GM21526 (cell line): ENCODE results near the gene KDM2B.
"Not testable (repeated sequence)": the region's sequence is repeated elsewhere in the genome, so short reads cannot be mapped to it uniquely, and the experiment has no call there.

Experiments used
- ATAC-seq: cut with Tn5 transposase; IDR thresholded peaks from one replicate; pipeline ENCODE4 v1.9.1; 2021; ENCODE audit warnings: moderate library complexity; ENCODE audit not compliant: unreplicated experiment, low FRiP score

The KDM2B gene

DNA sequence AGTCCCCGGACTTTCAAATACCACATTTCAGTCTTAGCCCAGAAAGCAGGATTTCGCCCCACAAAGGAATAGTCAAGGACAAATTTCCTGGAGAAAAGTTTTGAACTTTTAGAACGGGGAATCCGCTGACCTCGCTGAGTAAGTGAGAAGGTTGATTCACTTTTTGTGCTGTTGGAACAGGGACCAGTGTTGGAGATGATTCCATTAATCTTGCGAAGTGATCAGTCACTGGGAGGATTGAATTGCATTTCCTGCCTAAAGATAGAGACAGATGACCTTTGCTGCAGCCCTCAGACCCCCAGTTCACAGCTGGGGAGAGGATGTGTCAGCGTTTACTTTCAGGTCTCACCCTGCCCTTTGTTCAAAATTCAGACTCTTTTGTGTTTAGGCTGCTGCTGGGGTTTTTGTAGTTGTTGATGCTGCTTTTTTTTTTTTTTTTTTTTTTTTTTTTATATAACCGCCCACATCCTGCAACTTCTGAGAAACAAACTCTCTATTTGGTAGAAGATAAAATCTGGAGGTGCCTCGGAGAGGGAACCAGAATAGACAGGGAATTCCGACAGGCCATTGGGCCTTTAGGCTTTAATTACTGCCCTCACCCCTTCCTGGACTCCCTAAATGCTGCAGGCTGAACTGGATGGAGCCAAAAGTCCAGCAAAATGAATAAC is 9.8 kb upstream of the KDM2B start:
- peak; percentile 25 for ATAC-seq

DNA sequence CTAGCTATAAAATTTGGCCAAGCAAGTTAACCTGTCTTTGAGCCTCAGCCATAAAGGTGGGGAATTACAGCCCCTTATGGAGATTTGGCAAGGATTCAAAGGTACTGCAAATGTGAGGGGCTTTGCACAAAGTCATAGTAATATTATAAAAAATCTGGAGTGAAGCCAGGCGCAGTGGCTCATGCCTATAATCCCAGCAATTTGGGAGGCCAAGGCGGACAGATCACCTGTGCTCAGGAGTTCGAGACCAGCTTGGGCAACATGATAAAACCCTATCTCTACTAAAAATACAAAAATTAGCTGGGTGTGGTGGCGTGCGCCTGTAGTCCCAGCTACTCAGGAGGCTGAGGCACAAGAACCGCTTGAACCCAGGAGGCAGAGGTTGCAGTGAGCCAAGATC is 4.1 kb upstream of the KDM2B start:
- ATAC-seq = not testable (repeated sequence)

DNA sequence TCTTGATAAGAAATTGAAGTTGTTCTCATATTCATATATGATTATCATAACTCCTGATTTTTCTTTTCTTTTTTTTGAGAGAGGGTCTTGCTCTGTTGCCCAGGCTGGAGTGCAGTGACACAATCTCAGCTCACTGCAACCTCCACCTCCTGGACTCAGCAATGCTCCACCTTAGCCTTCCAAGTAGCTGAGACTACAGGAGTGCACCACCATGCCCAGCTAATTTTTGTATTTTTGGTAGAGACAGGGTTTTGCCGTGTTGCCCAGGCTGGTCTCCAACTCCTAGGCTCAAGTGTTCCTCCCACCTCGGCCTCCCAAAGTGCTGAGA is 2.5 kb upstream of the KDM2B start:
- not testable (repeated sequence) for ATAC-seq

DNA sequence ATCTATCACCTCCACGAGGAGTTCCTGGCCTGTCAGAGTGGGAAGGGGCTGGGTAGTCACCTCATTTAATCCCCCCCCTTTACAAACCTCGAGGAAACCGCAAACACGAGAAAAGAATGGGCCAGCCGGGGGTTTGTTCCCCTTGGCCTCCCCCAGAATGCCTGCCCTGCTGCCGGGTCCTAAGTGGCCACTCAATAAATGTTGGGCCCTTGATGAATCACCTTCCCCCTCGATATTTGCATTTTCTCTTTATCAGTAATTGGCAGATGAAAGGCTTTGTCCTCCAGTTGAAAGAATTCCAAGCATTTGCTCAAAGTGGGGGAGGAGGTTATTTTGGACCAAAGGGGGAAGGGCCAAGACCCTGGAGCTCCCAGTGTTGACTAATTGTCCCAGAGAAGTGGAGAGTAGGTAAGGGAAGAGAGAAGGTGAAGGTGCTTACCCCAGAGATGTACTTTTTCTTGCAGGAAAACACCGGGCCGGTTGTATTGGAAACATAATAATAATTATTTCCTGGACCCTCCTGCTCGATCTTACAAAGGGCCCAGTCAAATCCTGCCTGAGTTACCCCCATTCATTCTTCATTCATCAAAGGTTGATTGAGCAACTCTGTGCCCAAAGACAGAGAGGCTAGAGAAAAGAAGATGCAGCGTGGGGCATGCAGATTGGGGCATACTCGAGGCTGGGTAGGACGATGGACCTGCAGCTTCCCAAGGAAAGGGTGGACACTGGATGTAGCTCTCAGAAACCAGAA is 1.9 kb upstream of the KDM2B start:
- no peak for ATAC-seq

DNA sequence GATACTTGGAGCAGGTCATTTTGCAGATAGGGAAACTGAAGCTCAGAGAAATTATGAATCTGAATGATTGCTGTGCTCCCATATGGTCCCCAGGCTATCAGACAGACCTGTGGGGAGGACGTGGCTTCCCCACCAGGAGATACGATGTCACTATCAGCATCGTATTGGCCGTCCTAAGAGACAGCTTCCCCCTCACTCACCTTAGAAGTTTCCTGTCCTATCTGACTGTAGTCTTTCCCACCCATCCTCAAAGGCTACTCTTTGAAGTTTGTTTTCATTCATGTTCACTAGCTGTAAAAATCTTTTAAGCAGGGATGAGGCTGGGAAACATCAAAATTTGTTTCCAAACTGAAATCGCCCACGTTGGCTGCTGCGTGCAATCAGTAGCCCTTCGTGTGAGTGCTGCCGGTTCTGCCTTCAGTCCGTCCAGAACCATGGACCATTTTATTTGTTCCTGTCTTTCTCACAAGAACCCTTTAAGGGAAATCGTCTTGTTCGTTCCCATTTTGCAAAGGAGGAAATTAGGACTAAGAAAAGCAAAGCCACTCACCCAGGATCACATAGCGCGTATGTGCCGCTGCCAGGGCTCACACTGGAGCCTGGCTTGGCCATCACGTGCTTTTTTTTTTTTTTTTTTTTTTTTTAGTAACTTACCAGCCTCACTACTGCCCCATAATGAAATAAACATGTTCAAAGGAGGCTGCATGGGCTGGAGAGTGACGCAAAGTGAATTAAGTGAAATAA is 1.0 kb upstream of the KDM2B start:
- ATAC-seq = no peak

DNA sequence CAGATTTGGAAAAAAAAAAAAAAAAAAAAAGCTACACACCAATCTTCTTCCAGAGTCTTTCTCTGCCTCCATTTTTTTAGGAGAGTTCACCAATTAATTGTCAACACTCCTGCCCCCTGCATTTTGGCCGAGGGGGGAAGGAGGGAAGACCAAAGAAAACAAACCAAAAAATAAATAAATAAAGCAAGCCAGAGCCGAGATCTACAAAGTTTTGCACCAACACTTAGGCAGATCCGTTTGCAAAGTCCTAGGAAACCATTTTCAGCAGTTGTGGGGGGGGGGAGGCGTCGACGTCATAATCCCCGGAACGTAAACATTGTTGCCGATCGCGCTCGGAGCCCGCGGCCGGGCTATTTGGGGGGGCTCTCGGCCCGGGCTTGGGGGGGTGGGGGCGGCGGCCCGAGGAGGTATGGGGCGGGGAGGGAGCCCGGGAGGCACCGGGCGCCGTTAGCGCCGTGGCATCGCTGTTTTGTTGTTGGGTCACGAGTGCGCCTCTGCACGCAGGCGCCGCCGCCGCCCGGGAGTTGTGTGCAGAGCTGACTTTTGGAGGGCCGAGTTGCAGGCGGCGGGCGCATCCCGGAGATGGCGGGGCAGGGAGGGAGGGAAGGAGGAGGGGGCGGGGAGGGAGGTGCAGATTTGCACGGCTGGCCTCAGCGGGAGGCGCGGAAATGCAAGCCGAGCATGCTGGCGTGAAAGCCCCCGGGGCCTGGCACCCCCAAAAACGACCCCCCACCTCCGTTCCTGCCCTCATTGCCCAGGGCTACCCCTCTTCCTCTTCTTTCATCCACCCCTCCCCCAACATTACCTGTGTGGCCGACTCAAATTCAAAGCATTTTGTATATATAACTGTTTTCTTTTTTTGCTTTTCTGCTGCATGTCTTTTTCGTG is 598 bp downstream of the KDM2B start:
- ATAC-seq = no peak

DNA sequence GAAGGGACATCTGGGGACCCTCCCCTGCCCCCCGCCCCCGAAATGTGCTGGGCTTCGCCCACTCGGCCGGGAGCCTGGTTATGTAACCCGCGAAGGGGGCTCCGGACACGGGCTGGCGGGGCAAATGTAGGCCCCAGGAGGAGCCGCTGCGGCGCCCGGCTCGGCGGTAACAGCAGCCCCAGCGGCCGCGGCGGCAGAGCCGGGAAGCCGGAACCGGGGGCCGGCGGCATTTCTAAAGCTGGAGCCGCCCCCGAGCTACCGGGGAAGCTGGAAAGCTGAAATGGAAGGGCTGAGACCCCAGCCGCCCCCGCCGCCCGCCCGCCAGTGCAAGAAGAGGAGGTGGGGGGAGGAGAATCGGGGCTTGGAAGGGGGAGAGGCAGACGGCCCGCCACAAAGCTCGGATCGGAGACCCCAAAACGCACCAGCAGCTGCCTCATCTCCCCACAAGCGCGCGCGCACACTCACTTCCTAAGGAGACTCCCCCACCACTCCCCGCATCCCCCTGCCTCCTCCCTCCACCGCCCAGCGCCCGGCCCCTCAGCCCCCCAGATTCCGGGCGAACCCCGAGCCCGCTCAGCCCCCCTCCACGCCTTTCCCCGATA is 1.5 kb downstream of the KDM2B start:
- no peak for ATAC-seq

DNA sequence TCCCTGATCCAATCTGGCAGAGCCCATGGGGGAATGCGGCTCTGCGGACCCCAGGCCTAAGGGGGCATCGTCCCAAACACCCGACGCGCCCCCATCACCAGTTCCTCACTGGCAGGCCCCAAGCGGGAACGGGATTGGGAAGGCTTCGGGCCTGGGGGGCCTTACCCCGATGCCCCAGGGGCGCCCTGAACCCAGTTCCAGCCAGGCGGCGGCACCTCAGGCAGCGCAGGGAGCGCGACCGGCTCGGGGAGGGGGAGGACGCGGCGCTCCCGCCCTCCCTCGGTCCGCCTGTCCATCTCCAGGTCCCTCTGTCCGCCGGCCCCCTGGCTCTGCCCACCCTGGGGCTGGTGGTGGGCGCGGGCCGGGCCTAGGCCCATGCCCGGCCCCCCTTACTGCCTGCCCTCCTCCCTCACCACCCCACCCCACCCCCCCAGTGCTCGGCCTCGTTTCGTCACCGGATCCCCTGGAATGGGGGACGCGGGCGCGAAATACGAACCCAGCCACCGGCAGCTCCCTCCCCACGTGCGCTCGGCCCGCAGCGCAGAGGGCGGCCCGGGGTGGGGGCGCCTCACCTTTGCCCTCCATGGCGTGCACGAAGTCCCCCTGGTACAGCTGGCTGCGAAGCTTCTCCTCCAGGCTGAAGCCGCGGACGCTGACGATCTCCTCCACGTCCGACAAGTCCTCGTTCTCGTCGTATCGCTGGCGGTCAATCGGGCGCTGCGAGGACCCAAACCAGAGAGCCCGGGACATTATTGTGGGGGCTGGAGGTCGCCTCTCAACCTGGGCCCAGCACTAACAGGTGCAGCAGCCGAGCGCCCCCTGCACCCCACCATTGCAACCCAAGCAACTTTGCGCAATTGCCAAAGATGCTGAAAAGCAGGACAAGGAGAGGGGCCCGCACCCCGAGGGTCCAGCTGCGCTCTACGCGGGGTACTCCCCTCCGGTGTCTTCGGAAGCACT is 2.3 kb downstream of the KDM2B start:
- no peak for ATAC-seq

DNA sequence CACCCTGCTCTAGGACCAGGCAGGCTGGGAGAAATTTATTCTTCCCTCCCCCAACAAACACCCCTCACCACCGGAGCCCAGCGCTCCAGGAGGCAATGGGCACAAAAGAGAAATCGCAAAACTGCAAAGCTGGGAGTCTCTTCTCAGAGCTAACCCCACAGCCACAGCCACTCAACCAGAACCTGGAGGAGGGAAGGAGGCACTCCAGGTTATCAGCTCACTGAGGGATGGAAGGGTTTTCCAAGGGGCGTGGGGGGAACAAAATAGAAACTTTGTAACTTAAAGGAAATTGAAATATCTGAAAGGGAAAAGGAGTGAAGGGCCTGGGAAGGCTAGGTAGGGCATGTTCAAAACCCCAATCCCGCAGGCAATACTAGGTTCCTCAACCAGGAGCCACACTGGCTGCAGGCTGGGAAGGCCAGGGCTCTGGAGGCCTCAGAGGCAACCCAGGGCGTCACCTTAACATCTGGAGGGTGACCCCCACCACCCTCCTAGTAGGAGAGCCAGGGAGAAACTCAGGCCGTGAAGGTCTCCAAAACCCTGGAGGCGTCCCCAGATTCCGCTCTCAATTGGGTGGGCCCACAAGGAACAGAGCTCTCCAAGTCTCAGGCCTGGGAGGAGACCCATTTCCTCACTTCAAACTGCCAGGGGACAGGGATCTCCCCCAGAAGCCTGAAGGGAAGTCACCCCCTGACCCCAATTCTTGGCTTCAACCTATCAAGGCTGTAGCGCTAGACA is 3.2 kb downstream of the KDM2B start:
- ATAC-seq = no peak

DNA sequence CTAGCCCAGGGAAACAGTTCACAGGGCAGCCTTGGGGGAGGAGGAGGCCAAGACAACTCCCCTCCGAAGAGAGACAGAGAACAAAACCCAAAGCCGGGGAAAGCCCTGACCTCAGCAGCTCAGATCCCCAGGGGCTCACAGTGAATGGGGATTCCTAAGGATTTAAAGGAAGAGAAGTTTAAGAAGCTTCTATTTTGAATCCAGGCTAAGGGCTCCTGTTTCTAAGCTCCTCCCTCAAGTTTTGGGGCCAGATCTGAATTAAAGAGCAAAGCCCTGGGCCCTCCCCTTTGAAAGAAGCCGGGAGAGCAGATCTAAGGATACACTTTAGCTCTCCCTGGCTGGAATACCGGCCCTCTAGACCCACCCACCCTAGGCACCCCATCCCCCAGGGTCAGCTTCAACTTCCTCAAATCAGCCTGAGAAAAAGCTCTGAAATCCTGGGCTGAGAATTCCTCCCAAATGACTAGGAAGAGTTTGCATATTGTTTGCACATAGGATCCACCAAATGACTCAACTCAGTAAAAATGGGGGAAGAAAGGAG is 3.9 kb downstream of the KDM2B start:
- ATAC-seq = no peak

DNA sequence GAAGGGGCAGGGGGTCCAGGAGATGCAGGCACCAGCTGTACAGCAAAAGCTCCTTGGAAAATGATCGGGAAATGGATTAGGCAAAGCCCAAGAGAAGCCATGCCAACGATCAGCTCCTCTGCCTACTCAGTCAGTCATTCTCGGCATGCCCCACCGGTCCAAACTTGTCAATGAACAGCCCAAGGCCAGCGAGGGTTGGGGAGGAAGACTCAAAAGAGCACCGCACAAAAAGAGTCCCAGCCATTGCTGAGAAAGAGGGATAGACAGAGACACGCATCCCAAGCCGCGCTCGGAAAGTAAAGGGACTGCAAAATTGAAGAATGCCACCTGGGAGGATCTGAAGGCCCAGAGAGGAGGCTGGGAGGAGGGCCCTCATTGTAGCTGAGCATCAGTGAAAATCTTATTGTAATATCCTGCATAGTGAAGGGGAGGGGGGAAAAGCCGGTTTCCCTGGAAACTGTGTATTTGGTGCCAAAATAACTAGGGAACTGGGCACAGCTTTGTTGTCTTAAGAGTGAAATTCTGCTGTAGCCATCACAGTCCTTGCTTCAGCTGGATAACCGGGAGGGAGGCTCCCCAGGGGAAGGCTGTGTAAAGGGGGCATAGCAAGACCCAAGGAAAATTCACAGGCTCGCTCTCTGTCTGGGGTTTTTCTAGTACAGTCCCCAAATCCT is 4.7 kb downstream of the KDM2B start:
- ATAC-seq = no peak

DNA sequence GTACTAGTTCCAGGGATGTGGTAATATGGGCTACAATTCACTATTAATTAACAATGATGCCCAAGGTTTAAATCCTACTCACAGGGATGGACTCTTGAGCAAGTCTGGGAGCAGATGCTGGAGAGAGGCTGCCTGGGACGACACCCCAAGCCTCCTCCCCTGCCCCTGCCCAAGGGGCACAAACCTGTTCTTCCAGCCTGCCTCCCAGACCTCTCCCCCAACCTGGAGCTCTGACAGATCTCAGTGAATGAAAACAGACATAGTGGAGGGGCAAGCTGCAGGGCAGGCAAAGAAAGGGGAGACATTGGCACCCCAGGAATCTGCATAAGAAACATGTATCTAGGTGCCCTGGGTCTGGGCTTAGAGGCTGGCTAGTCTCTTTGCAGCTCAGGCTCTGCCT is 5.8 kb downstream of the KDM2B start:
- no peak for ATAC-seq

DNA sequence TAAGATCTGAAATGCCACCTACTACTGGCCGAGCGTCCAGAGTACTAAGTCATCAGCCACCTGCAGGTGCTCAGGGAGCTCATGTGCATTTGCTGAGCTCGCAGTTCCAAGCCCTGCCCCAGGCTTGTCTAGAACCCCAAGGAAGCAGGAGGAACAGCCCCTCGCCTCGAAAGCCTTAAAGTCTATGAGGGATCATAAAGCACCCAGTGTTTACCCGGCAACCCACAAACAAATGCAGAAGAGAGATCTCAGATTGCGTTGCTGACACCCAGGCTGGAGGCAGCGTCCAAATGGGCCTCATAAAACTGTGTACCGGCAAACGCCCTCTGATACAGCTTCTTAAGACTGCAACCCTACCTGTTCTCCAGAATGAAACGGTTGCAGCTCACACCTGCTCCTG is 6.8 kb downstream of the KDM2B start:
- no peak for ATAC-seq

DNA sequence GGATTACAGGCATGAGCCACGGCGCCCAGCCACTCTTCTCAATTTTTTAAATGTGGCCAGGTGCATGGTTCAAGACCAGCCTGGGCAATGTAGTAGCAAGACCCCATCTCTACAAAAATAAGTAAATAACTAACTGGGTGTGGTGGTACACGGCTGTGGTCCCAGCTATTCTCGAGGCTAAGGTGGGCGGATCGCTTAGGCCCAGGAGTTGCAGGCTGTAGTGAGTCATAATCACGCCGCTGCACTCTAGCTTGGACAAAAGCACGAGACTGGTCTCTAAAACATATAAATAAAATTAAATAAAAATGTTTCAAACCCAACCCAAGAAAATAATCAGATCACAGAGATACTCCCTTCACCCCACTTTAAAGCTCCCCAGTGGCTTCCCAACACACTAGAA is 8.9 kb downstream of the KDM2B start:
- no peak for ATAC-seq

DNA sequence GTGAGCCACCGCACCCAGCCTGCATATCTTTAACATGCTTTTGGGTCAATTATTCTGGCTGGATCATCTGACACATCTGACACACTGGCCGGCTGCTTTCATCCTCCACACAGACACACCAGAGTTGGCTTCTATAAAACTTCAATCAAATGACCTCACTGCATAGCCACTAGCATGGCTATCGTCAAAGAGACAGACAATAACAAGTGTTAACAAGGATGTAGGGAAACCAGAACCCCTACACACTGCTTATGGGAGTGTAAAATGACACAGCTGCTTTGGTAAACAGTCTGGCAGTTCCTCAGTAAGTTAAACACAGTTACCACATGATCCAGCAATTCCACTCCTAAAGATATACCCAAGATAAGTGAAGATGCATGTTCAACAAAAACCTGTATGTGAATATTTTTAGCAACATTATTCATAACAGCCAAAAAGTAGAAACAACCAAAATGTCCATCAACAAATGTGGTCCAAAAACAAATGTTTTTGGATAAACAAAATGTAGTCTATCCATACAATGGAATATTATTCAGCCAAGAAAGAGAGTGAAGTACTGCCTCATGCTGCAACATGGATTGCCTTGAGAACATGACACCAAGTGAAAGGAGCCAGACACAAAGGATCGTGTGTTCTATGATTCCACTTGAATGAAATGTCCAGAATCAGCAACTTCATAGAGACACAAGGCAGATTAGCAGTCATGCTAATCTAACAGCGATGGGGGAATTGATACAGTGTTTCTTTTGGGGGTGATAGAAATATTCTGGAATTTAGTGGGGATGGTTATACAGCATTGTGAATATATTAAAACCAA is 10.1 kb downstream of the KDM2B start:
- ATAC-seq = no peak

DNA sequence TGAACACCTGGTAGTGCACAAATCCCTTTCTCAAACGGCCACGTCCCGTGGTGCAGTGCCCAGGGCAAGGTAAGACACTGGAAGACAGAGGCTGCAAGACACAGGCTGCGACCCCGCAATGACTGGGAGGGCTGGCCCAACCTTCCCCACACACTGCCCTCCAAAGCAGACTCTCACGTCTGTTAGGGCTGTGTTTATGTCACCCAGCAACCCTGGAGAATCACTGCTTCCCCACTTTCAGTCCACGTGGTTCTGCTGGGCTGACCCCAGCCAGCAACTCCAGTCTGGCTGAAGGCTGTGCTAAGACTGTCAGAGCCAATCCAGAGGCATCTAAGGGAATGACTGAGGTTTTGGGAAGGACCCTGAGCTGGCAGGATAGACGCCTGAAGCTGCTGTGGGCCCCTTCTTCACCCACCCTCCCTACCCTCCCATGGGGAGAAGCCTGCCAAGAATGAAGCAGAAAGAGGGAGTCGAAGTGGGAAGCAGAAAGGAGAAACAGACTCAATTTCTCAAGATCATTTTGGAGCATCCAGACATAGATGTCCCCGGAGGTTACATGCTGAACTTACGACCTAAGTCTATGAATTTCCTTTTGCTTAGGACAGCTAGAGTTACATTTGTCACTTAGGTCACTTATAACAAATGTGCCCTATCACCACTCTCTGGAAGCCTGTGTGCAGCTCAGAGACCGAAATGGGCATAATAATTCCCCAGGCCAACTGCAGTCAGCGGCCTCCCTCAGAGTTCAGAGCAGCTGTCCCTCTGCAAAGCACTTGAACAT is 11.7 kb downstream of the KDM2B start:
- no peak for ATAC-seq
